Measurements from ENCODE around the gene KRTAP10-1. TPM values are rescaled to one million over a fixed set of nuclear protein-coding genes. Genes with fewer than 3 reads are reported as not detected.

KRTAP10-1 gene
- total and polyA plus RNA-seq, 2 of the 13 experiments (the other 11 are each of a cell fraction or from before 2014, with no cell fraction given): not detected

GRCh38 chr21:44574457-44575306 lies 34.7 kb upstream of the KRTAP10-1 start (continued):
- TF ChIP-seq BCL3 (CRISPR knock-in tag; IDR thresholded peaks at IDR 0.05) (no peak), NFKBIZ (CRISPR knock-in tag; IDR thresholded peaks at IDR 0.05) (no peak), NCOA5 (CRISPR knock-in tag; IDR thresholded peaks at IDR 0.05) (no peak), ZSCAN21 (CRISPR knock-in tag; IDR thresholded peaks at IDR 0.05; ENCODE audit: borderline replicate concordance) (no peak; the same call in 1 of the 2 replicates), ZNF234 (CRISPR knock-in tag; conservative IDR thresholded peaks at IDR 0.05) (no peak), ATF5 (CRISPR knock-in tag; IDR thresholded peaks at IDR 0.05; ENCODE audit: low read depth) (no peak), MAFG (CRISPR knock-in tag; IDR thresholded peaks at IDR 0.05) (no peak), ZNF407 (CRISPR knock-in tag; IDR thresholded peaks at IDR 0.05; ENCODE audit: not compliant biosample characterization) (no peak), SIN3A (IDR thresholded peaks at IDR 0.05; ENCODE audit: borderline replicate concordance, low read depth, low read length) (peak; percentile 64; the same call in 1 of the 2 replicates), ASH2L (IDR thresholded peaks at IDR 0.05; ENCODE audit: insufficient read length, low read depth, low read length) (peak; percentile 39), ZNF260 (CRISPR knock-in tag; IDR thresholded peaks at IDR 0.05; ENCODE audit: borderline replicate concordance, low read depth) (no peak), USF2 (IDR thresholded peaks at IDR 0.05; ENCODE audit: low read depth, low read length) (no peak), USF2 (CRISPR knock-in tag; IDR thresholded peaks at IDR 0.05; ENCODE audit: borderline replicate concordance) (no peak), CREM (IDR thresholded peaks at IDR 0.05) (no peak), CREM (CRISPR knock-in tag; IDR thresholded peaks at IDR 0.05) (no peak), ZC3H4 (CRISPR knock-in tag; IDR thresholded peaks at IDR 0.05; ENCODE audit: borderline replicate concordance) (no peak)

All from HepG2 (cell line).